ENCODE data around the gene RPS6KB2. TPM values are rescaled to one million over a fixed set of nuclear protein-coding genes. Genes with fewer than 3 reads are reported as not detected.

The RPS6KB2 gene
- total and polyA plus RNA-seq, 9 of the 15 experiments (the other 6 are each of a cell fraction or from before 2014, with no cell fraction given), result 0.42 to 122 (median 82.6) TPM

- TF ChIP-seq ZEB2 (IDR thresholded peaks at IDR 0.05) (peak; percentile 67; the same call in 1 of the 2 replicates), KDM5B (IDR thresholded peaks at IDR 0.05; ENCODE audit: insufficient replicate concordance, low read depth, low read length) (peak; percentile 24), RAD21 (CRISPR knock-in tag; conservative IDR thresholded peaks at IDR 0.05 in 1 of 2, IDR thresholded peaks at IDR 0.05 in 1 of 2) (peak; percentile 46 to 71), HDAC1 (IDR thresholded peaks at IDR 0.05) (0 out of 4 replicates have a peak, but pooled peaks of 1 of the 2 experiments have one; percentile 22), YY1 (IDR thresholded peaks at IDR 0.05; ENCODE audit: borderline replicate concordance in 1 of 3, control insufficient read depth in 1 of 3, extremely low read depth in 1 of 3, insufficient read depth in 3 of 3, insufficient read length in 1 of 3, insufficient replicate concordance in 2 of 3, low read depth in 1 of 3, low read length in 2 of 3) (peak in 2 of 3 experiments; percentile 12 to 43), ATF4 (CRISPR knock-in tag; IDR thresholded peaks at IDR 0.05) (no peak)
Measured at GRCh38 chr11:67389477-67389876, 38.8 kb upstream of the RPS6KB2 start (continued).

- Histone ChIP-seq H2AFZ (ENCODE audit: low read depth, low read length) (peak overlapping the region; percentile 90), H3K36me3 (ENCODE audit: control insufficient read depth, insufficient read depth, low read length) (peaks cover 22% of the 10 kb centered on the region; the same call in 2 of the 3 replicates), H4K20me1 (replicated peaks; ENCODE audit: control insufficient read depth, insufficient read depth, low read length) (no peaks in the 10 kb centered on the region; the same call in 1 of the 2 replicates), H3K79me2 (ENCODE audit: control insufficient read depth, insufficient read depth, low read length) (peaks cover 25% of the 10 kb centered on the region), H3K9me1 (ENCODE audit: control insufficient read depth, insufficient read depth, low read length) (peaks cover 3% of the 10 kb centered on the region), H3K27me3 (ENCODE audit: control insufficient read depth in 2 of 2, insufficient read depth in 2 of 2, low read length in 2 of 2) (no peaks in the 10 kb centered on the region), H3K9me3 (replicated peaks; ENCODE audit: control insufficient read depth, insufficient read depth, low read depth, low read length) (no peaks in the 10 kb centered on the region), H3K4me3 (peak overlapping the region; percentile 73), H3K9ac (ENCODE audit: insufficient read depth in 1 of 2, low read depth in 2 of 2, low read length in 2 of 2) (peak overlapping the region; percentile 83 to 100), H3K27ac (ENCODE audit: extremely low read depth, low read depth, low read length) (peak overlapping the region; percentile 82), H3K4me2 (ENCODE audit: insufficient read depth, low read length) (peak overlapping the region; percentile 91), H3K4me1 (replicated peaks in 1 of 2; ENCODE audit: control insufficient read depth in 2 of 2, insufficient read depth in 2 of 2, low read length in 2 of 2) (peaks cover 7 to 63% of the 10 kb centered on the region in 2 experiments; a peak in 4 of 5 replicates)
- CTCF ChIA-PET (ENCODE audit: low intra/inter-chr PET ratio), result no interaction called here
- intact Hi-C loops (cut with micrococcal nuclease) (no loop called here), in situ Hi-C loops (cut with MboI) (no loop called here)
- no peak for DNase-seq (ENCODE audit: extremely low read depth in 1 of 4, low spot score in 3 of 4)
- BruUV-seq (replicated peaks), result no TSS peak
- WGBS (ENCODE audit: insufficient coverage, low coverage, missing lambda C conversion rate), result 3% methylated on average over 13 of the region's 15 CpGs
- POLR2A ChIA-PET, result interaction anchor here (0.6 to 2.4 kb wide), 5 partner anchors 9 to 484 kb away, joined by 3 to 14 read pairs (median 3); partner anchors contain the start of genes POLD4 and PPP1CA
- peak; percentile 10 for ATAC-seq
- peak; percentile 48 for FAIRE-seq
- no peak for TF ChIP-seq CHD2 (IDR thresholded peaks at IDR 0.05; ENCODE audit: low read depth, low read length)
- TF ChIP-seq MXI1 (IDR thresholded peaks at IDR 0.05; ENCODE audit: low read depth, low read length), result no peak
- no peak for TF ChIP-seq IRF2 (CRISPR knock-in tag; IDR thresholded peaks at IDR 0.05)
- no peak for TF ChIP-seq POLR2G (IDR thresholded peaks at IDR 0.05; ENCODE audit: low read depth, low read length)
- peak; percentile 66; the same call in 1 of the 2 replicates for TF ChIP-seq ZNF384 (IDR thresholded peaks at IDR 0.05; ENCODE audit: low read depth, low read length)
- TF ChIP-seq TCF3 (CRISPR knock-in tag; IDR thresholded peaks at IDR 0.05), result no peak
- no peak for TF ChIP-seq EHMT2 (IDR thresholded peaks at IDR 0.05)
- no peak for TF ChIP-seq ZHX1 (conservative IDR thresholded peaks at IDR 0.05; ENCODE audit: low read length)
- TF ChIP-seq RBM22 (IDR thresholded peaks at IDR 0.05; ENCODE audit: low read depth, low read length, poor library complexity, severe bottlenecking), result no peak
- TF ChIP-seq KLF10 (CRISPR knock-in tag; IDR thresholded peaks at IDR 0.05), result no peak
- TF ChIP-seq ZNF239 (CRISPR knock-in tag; IDR thresholded peaks at IDR 0.05), result no peak
Measured at GRCh38 chr11:67390947-67391303, 37.4 kb upstream of the RPS6KB2 start.

Measured in K562 (cell line).